Ramos (cell line): ENCODE measurements around the gene PTPRN2.

ENCODE experiments used
- in situ Hi-C: fragments of 300-500 bp; cut with MboI; formaldehyde crosslinking; loops from one replicate; pipeline ENCODE4 v1.14.3; 2022; ENCODE audit warnings: low sequenced_read_pairs; ENCODE audit not compliant: unreplicated experiment

PTPRN2 gene

DNA sequence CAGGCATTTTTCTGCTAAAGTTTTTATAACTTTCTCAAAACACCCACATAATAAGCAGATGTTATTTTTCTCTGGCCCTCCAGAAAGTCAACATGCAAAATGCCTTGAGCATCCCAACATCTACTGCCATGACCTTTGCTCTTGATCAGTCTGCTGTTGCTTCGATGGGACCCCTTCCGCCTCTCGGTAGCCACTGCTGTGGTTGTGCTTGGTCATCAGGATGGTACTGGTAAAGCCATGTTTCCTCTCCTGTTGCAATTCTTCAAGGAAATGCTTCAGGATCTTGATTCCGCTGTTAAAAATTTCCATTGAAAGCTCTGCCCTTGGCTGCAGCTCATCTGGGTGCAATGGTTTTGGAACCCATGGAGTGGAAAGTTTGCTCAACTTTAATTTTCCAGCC is 717.8 kb downstream of the PTPRN2 start:
- in situ Hi-C loops: no loop called here

- in situ Hi-C loops: no loop called here
These were observed 719.8 kb downstream of the PTPRN2 start for GRCh38 chr7:157867685-157868305.

GRCh38 chr7:157866336-157866924 is 721.2 kb downstream of the PTPRN2 start:
- in situ Hi-C loops: no loop called here

- in situ Hi-C loops: no loop called here
These were observed 722.1 kb downstream of the PTPRN2 start for GRCh38 chr7:157865351-157866165.

GRCh38 chr7:157864911-157865310 is 722.7 kb downstream of the PTPRN2 start:
- in situ Hi-C loops: no loop called here

DNA sequence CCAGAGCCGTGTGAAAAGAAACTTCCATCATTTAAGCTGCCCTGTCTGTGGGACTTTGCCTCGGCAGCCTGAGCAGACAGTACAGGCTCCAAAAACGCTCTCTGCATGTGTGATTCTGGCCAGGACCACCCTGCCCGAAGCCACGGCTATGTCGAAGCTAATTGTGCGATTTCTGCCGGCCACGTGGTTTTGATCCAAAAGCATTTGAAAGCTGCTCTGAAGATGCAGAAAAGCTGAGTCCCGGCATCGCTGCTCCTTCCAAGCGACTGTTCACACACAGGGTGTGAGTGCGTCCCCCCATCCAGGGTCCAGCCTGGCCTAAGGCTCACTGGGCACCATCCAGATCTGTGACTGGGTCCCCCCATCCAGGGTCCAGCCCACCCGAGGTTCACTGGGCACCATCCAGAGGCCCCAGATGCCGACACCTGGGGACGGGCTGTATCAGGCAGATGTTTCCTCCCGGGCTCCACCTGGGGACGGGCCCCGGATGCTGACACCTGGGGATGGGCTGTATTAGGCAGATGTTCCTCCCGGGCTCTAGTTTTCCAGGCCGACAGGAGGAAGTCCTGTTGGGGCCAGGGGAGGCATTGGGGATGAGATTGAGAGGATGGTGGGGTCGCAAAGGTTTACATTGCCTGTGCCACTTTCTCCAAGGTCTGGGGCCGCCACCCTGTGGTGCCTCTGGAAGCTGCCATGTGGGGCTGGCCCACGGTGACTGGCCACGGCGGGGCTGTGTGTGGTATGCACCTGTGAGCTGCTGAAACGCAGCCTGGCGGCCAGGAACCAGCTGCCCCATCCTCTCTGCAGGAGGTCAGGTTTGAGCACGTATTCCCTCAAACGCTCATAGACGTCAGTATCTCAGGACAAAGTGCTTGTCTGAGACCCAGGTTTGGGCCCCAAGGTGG is 723.5 kb downstream of the PTPRN2 start:
- in situ Hi-C loops: no loop called here

DNA sequence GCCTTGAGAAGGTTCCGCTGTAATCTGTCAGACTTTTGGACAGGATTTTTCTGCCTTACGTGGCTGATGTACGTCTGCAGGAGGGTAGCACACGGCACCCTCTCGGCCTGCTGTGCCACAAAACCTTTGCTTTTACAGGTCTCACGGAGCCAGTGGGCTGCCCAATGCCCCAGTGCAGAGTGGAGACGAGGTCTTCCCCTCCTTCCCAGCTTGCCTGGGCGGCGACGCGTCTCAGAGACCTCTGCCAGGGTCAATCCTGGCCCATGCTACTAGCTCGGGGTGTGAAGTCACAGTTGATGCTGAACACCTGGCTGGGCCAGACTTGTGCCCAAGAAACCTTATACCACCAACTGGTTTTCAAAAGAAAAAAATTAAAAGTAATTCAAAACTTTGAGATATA is 724.4 kb downstream of the PTPRN2 start:
- in situ Hi-C loops: no loop called here

DNA sequence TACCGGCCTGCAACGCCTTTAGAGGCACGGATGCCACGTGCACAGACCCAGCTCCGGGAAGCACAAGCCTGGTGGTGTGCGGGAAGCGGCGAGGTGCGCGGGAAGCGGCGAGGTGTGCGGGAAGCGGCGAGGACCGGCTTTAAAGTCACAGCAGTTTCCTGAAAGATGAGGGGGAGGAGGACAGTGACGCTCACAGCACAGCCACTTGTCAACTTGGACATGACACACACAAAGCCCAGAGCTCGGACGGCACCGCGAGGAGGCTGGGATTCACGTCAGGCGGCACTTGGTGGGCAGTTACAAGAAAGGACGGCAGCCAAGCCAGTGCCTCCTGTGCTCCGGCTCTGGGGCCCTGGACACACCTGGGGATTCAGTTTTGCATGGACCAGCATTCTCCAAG is 724.9 kb downstream of the PTPRN2 start:
- in situ Hi-C loops: no loop called here

- in situ Hi-C loops: no loop called here
These were observed 726.1 kb downstream of the PTPRN2 start for GRCh38 chr7:157861551-157861950.

GRCh38 chr7:157861031-157861491 is 726.6 kb downstream of the PTPRN2 start:
- in situ Hi-C loops: no loop called here

- in situ Hi-C loops: no loop called here
These were observed 727.2 kb downstream of the PTPRN2 start for GRCh38 chr7:157860406-157860805.

- in situ Hi-C loops: no loop called here
These were observed 727.7 kb downstream of the PTPRN2 start for GRCh38 chr7:157859915-157860314.

GRCh38 chr7:157857578-157858075 is 730.0 kb downstream of the PTPRN2 start:
- in situ Hi-C loops: no loop called here

DNA sequence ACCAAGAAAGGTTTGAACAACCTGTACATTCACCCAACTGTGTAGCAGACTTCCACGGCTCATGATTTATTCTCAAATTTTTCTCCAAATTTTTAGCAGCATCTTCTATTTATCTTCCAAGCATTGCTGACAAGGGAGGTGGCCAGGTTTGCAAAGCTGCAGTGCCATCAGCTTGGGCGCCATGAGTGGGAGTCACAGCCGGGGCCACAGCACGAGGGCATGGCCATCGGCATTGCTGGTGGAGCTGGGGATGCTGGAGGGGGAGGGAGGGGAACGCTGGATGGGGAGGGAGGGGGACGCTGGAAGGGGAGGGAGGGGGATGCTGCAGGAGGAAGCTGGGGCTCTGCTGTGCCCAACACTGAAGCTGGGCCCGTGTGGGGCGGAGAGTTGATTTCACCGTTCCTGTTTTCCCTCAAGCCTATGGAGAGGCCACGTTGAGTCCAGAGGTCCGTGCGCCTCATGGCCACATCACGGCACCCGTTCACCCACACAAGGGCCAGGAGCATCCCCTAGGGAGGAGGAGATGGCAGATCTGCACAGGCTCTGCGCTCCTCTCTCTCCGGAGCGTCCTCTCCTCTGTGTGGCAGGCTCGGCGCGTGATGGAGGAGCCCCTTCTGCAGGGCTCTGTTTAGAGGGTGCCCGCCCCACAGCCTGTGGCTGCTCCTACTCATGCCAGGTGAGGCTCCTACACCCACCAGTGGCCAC is 730.6 kb downstream of the PTPRN2 start:
- in situ Hi-C loops: no loop called here

- in situ Hi-C loops: no loop called here
These were observed 732.0 kb downstream of the PTPRN2 start for GRCh38 chr7:157855452-157856213.

DNA sequence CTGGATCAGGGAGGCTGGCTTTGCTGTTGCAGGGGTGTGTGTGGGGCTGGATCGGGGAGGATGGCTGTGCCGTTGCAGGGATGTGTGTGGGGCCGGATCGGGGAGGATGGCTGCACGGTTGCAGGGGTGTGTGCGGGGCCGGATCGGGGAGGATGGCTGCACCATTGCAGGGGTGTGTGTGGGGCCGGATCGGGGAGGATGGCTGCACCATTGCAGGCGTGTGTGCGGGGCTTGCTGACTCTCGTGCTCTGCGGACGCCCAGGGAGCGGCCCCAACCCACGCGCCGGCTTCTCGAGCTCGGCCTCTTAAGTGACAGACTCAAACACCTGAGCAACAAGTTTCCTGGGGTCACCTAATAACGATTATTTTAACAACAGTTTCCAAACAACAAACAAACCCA is 732.6 kb downstream of the PTPRN2 start:
- in situ Hi-C loops: no loop called here

DNA sequence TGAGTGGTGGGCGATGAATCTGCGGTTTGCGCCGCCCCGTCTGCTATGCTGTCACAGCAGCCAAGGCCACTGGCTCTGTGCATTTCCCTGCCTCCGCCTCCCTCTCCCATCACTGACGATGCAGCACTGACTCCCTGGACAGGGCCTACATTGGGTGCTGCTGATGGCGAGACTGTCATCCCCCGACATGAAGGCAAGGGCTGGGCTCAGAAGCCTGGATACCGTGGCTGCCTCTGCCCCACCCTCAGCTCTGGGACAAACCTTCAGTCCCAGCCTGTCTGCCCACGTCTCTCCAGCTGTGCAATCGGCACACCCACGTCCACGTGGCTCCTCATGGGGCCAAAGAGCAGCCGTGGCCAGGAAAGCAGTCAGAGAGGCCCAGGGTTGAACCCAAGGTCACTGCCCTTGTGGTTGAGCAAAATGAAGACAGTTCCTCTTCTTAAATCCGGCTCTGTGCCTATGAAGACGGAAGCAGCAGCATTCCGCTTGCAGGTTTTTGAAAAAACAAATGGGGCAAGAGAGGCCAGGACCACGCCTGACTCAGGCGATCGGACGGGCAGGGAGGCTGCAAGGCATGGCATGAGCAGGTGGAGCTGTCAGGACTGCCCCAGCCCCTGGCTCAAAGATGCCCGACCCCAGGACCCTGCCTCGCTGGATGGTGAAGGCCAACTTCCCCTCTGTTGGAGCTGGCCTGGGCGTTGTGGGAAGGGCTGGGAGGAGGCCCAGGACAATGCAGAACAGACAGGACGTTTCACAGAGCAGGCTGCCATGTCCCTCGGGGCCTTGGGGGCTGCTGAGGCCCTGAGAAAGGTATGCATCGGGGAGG is 733.3 kb downstream of the PTPRN2 start:
- in situ Hi-C loops: no loop called here

GRCh38 chr7:157853789-157854065 is 733.9 kb downstream of the PTPRN2 start:
- in situ Hi-C loops: no loop called here
